Smooth muscle cell (in vitro differentiated cells): Measurements from ENCODE around the gene HPGDS. TPM values are rescaled to one million over a fixed set of nuclear protein-coding genes. Genes with fewer than 3 reads are reported as not detected.
"Not testable (repeated sequence)": the region's sequence is repeated elsewhere in the genome, so short reads cannot be mapped to it uniquely, and the experiment has no call there.

Experiments
- DNase-seq: peaks from one replicate; lab custom pipeline; 2025; ENCODE audit not compliant: unreplicated experiment; lab: John Stamatoyannopoulos, UW
- H2AFZ ChIP-seq: fragments of 200-600 bp; sonication (generic); 2 replicates; pipeline ENCODE4 v1.6.0; 2016; ENCODE audit warnings: antibody characterized with exemption, low read depth, mild to moderate bottlenecking
- H3F3A ChIP-seq: fragments of 200-600 bp; sonication (generic); 2 replicates; pipeline ENCODE4 v1.6.0; 2017; ENCODE audit warnings: antibody characterized with exemption, low read depth
- H3K27ac ChIP-seq: fragments of 200-600 bp; sonication (generic); 2 replicates; pipeline ENCODE4 v1.5.1; 2016; ENCODE audit warnings: low read depth, mild to moderate bottlenecking
- H3K27me3 ChIP-seq: fragments of 200-600 bp; sonication (generic); 2 replicates; pipeline ENCODE4 v1.6.1; 2016; ENCODE audit warnings: low read depth, mild to moderate bottlenecking
- H3K36me3 ChIP-seq: fragments of 200-600 bp; sonication (generic); 2 replicates; pipeline ENCODE4 v1.5.1; 2016; ENCODE audit warnings: low read depth
- H3K4me1 ChIP-seq: fragments of 200-600 bp; sonication (generic); 2 replicates; pipeline ENCODE4 v1.5.1; 2016; ENCODE audit warnings: low read depth
- H3K4me2 ChIP-seq: fragments of 200-600 bp; sonication (generic); 2 replicates; pipeline ENCODE4 v1.6.0; 2016; ENCODE audit warnings: mild to moderate bottlenecking
- H3K4me3 ChIP-seq: fragments of 200-600 bp; sonication (generic); 2 replicates; pipeline ENCODE4 v1.5.1; 2016; ENCODE audit warnings: mild to moderate bottlenecking
- H3K79me2 ChIP-seq: fragments of 200-600 bp; sonication (generic); 2 replicates; pipeline ENCODE4 v1.6.0; 2016; ENCODE audit warnings: low read depth, mild to moderate bottlenecking
- H3K9ac ChIP-seq: fragments of 200-600 bp; sonication (generic); 2 replicates; pipeline ENCODE4 v1.6.0; 2016; ENCODE audit warnings: low read depth
- H3K9me3 ChIP-seq: fragments of 200-600 bp; sonication (generic); replicated peaks from 2 replicates; pipeline ENCODE4 v1.5.1; 2016; ENCODE audit warnings: low read depth
- H4K20me1 ChIP-seq: fragments of 200-600 bp; sonication (generic); 2 replicates; pipeline ENCODE4 v1.6.0; 2016; ENCODE audit warnings: low read depth
- whole genome bisulfite sequencing: methylation state at CpG from one replicate; pipeline ENCODE4 v1.1.7; 2016; ENCODE audit warnings: low lambda C conversion rate; 5-methylcytosine and 5-hydroxymethylcytosine counted together
- polyA plus RNA-seq: library from polyadenylated mRNA; unstranded; fragments of >200 nt; fragmentation: Nextera tagmentation; extraction: Ambion mirVana; gene quantifications from 2 replicates; pipeline ENCODE4 v1.2.1, GENCODE V29; 2016
- total RNA-seq: library from RNA; depleted of rRNA; stranded (reverse); fragments of >200 nt; gene quantifications from 2 replicates; pipeline ENCODE4 v1.2.3, GENCODE V29; 2014
- TF ChIP-seq, protein P1 (sequence below): fragments of 200-600 bp; sonication (generic); IDR thresholded peaks from 2 replicates; pipeline ENCODE4 v1.5.1; 2017; ENCODE audit warnings: borderline replicate concordance, mild to moderate bottlenecking, antibody characterized with exemption; ENCODE audit not compliant: insufficient read depth, poor library complexity, severe bottlenecking

HPGDS gene
- total and polyA plus RNA-seq, 2 experiments from 2014 or later: not detected

GRCh38 chr4:94338681-94339351, 3.8 kb downstream of the HPGDS start:
- Histone ChIP-seq H3K79me2 (no peaks in the 10 kb centered on the region), H3K27me3 (no peaks in the 10 kb centered on the region), H3K9ac (no peak overlapping the region), H3K27ac (no peak overlapping the region), H3K36me3 (no peaks in the 10 kb centered on the region), H2AFZ (peak overlapping the region; percentile 26), H3K4me2 (no peak overlapping the region), H3K4me3 (no peak overlapping the region), H3K4me1 (no peaks in the 10 kb centered on the region), H3K9me3 (no peaks in the 10 kb centered on the region), H3F3A (no peaks in the 10 kb centered on the region), H4K20me1 (no peaks in the 10 kb centered on the region)
- DNase-seq: no peak
- TF ChIP-seq, protein P1, sequence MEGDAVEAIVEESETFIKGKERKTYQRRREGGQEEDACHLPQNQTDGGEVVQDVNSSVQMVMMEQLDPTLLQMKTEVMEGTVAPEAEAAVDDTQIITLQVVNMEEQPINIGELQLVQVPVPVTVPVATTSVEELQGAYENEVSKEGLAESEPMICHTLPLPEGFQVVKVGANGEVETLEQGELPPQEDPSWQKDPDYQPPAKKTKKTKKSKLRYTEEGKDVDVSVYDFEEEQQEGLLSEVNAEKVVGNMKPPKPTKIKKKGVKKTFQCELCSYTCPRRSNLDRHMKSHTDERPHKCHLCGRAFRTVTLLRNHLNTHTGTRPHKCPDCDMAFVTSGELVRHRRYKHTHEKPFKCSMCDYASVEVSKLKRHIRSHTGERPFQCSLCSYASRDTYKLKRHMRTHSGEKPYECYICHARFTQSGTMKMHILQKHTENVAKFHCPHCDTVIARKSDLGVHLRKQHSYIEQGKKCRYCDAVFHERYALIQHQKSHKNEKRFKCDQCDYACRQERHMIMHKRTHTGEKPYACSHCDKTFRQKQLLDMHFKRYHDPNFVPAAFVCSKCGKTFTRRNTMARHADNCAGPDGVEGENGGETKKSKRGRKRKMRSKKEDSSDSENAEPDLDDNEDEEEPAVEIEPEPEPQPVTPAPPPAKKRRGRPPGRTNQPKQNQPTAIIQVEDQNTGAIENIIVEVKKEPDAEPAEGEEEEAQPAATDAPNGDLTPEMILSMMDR: no peak
- WGBS: 76% methylated on average over 4 of the region's 4 CpGs

DNA sequence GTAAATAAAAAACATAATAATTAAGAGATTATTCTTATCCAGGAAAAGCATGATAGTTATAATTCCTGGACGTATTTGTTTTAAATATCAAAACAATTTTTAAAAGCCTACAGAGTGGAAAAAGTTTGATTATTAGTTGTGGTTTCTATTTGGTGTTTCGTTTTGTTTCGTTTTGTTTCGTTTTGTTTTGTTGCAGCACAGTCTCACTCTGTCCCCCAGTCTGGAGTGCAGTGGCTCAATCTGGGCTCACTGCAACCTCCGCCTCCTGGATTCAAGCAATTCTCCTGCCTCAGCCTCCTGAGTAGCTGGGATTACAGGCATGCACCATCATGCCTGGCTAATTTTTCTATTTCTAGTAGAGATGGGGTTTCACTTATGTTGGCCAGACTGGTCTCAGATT, 5.8 kb downstream of the HPGDS start:
- H3K4me2 ChIP-seq, H3K27ac ChIP-seq, H3F3A ChIP-seq, DNase-seq, H3K27me3 ChIP-seq, H4K20me1 ChIP-seq, H3K79me2 ChIP-seq, H3K4me3 ChIP-seq, H3K36me3 ChIP-seq, H2AFZ ChIP-seq, H3K4me1 ChIP-seq, H3K9me3 ChIP-seq, H3K9ac ChIP-seq: not testable (repeated sequence)
- WGBS: 91% methylated on average over 5 of the region's 5 CpGs

DNA sequence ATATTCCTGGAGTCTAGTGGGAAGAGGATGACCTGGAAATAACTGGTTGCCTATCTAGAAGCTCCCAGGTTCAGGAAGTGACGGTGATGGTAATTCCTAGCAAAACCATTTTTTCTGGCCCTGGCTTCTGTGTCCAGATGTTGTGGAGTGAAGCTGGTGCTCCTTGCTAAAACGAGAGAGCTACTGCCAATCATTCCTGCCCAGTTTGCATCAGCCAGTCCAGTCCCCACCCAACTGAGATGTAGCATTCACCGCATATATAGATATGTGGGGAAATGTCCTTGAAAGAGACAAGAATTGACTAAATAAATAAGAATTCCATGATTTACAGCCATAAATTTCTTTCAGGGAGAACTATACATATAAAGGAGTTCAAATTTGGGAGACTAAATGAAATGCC, 6.3 kb downstream of the HPGDS start:
- H3K27ac ChIP-seq: no peak overlapping the region
- H4K20me1 ChIP-seq: no peaks in the 10 kb centered on the region
- H3K79me2 ChIP-seq: no peaks in the 10 kb centered on the region
- no peak overlapping the region for H2AFZ ChIP-seq
- no peak overlapping the region for H3K4me2 ChIP-seq
- no peaks in the 10 kb centered on the region for H3F3A ChIP-seq
- no peak overlapping the region for H3K9ac ChIP-seq
- H3K4me3 ChIP-seq: no peak overlapping the region
- 93% methylated on average over 3 of the region's 3 CpGs for WGBS
- peaks cover 6% of the 10 kb centered on the region for H3K4me1 ChIP-seq
- H3K27me3 ChIP-seq: no peaks in the 10 kb centered on the region
- TF ChIP-seq, protein P1: no peak
- no peaks in the 10 kb centered on the region for H3K36me3 ChIP-seq
- no peak for DNase-seq
- no peaks in the 10 kb centered on the region for H3K9me3 ChIP-seq

DNA sequence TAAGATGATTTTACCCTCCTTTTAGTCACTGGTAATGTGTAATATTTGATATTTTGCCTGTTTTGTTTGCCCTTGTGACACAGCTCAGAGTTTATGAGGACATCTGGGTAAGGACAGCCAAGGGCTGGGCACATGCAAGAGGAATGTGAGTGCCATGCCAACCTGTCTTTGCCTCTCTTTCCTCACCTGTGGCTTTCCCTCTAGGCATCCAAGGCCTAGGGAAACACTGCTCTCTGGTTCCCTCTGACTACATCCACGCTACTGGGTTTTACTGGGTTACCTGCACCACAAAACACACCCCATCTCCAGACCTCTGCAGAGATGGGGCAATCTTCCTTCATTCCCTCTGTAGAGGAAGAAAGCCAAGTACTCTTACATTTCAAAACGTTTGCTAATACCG, 7.7 kb downstream of the HPGDS start:
- H3F3A ChIP-seq: no peaks in the 10 kb centered on the region
- no peaks in the 10 kb centered on the region for H3K79me2 ChIP-seq
- no peaks in the 10 kb centered on the region for H3K27me3 ChIP-seq
- H3K27ac ChIP-seq: no peak overlapping the region
- H3K4me3 ChIP-seq: no peak overlapping the region
- H3K36me3 ChIP-seq: no peaks in the 10 kb centered on the region
- no peak overlapping the region for H2AFZ ChIP-seq
- H3K4me1 ChIP-seq: peaks cover 6% of the 10 kb centered on the region
- TF ChIP-seq, protein P1: no peak
- WGBS: 74% methylated on average over 3 of the region's 3 CpGs
- H3K9me3 ChIP-seq: no peaks in the 10 kb centered on the region
- no peak for DNase-seq
- no peak overlapping the region for H3K9ac ChIP-seq
- no peaks in the 10 kb centered on the region for H4K20me1 ChIP-seq
- H3K4me2 ChIP-seq: no peak overlapping the region
